Activated T-cell treated with anti-CD3 and anti-CD28 coated beads, Interleukin-2, amount 50 U/mL, for 4 hours (primary cell): ENCODE measurements around the gene TSPO. TPM values are rescaled to one million over a fixed set of nuclear protein-coding genes. Genes with fewer than 3 reads are reported as not detected.

Experiments used
- ATAC-seq, 2 donors: fragments of 200-7000 bp; cut with Tn5 transposase; one replicate each; pipeline ENCODE4 v1.10.0; 2021
- DNase-seq: peaks from one replicate; pipeline ENCODE4 v3.0.0-alpha.2; 2020
- H3K27me3 Mint-ChIP-seq: one replicate; pipeline ENCODE4 v1.8.0; 2021; ENCODE audit warnings: low read depth, mixed read lengths
- H3K36me3 Mint-ChIP-seq: one replicate; pipeline ENCODE4 v1.8.0; 2022; ENCODE audit warnings: mixed read lengths; ENCODE audit not compliant: insufficient read depth
- H3K4me1 Mint-ChIP-seq: one replicate; pipeline ENCODE4 v1.8.0; 2021; ENCODE audit warnings: low read depth, mixed read lengths
- H3K4me3 Mint-ChIP-seq: one replicate; pipeline ENCODE4 v1.8.0; 2021; ENCODE audit warnings: mild to moderate bottlenecking, moderate library complexity, mixed read lengths
- H3K9me3 Mint-ChIP-seq: one replicate; pipeline ENCODE4 v1.8.0; 2021; ENCODE audit warnings: mixed read lengths
- total RNA-seq, 3 donors: library from RNA; stranded (reverse); gene quantifications; one replicate each; pipeline ENCODE4 v1.2.1, GENCODE V29; 2021

TSPO gene
- total RNA-seq, 3 donors from 2014 or later = 60.6 to 79.8 (median 63.5) TPM

DNA sequence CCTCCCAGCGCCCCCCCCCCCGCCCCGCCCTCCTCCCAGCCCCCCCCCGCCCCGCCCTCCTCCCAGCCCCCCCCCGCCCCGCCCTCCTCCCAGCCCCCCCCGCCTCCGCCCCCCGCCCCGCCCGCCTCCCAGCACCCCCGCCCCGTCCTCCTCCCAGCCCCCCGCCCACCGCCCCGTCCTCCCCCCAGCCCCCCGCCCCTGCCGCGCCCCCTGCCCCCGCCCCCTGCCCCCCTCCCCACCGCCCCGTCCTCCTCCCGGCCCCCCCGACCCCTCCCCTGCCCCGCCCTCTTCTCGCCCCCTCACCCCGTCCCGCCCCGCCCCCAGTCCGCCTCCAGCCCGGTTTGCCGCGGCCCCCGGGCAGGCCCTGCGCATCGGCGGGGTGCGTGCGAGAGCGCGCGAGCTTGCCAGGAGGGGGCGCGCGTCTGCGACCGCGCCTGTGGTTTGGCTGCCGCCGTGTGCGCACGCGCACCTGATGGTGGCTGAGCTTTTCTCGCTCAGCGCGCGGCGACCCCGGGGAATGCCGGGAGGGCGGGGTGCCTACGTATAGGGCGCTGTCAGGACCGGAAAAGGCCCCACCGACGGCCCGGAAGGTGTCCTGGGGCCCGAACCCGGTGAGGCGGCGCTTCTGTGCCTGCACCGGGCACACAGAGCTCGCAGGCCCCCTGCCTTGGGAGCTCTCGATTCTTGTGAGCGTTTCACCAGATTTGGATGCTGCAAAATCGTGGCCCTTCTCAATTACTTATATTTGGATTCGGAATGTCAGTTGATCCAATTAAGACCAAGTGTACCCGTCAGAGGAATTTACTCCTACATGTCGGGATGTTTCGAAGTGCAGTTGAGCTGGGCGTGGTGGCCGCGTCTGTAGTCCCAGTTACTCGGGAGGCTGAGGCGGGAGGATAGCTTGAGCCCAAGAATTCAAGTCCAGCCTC is 36.1 kb downstream of the TSPO start:
- Mint-ChIP-seq H3K27me3 (no peaks in the 10 kb centered on the region), H3K36me3 (peaks cover 6% of the 10 kb centered on the region), H3K4me3 (peak overlapping the region; percentile 84), H3K9me3 (no peaks in the 10 kb centered on the region), H3K4me1 (peaks cover 23% of the 10 kb centered on the region)
- ATAC-seq (peak; percentile 93), DNase-seq (peak; percentile 95)

DNA sequence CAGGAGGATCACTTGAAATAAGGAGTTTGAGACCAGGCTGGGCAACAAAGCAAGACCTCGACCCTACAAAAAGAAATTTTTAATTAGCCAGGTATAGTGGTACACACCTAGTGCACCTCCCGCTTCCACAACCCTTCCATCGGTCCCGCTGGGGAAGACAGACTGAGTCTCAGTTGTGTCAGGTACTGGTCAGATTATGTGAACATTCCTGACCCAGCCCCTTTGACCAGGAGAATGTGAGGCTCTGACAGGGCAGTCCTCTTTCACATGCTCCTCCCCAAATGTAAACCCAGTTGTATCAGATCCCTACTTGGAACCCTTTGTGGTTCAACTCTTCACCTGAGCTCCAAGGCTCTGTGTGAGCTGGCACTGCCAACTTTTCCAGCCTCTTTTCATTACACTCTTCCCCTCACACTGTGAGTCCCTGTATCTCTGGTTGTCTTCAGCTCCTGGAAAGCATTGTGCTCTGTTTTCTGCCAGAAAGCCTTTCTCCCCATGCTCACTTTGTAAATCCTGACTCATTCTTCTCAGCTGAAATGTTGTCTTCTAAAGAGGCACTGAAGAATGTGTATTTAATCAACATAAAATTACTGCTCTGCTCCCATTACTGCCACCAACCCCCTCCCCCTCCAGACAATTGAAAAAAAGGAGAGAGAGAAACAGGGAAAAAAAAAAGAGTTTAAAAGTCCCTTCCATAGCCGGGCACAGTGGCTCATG is 37.6 kb downstream of the TSPO start:
- ATAC-seq (no peak), DNase-seq (no peak)
- H3K9me3 Mint-ChIP-seq = no peaks in the 10 kb centered on the region
- H3K4me1 Mint-ChIP-seq = peaks cover 22% of the 10 kb centered on the region
- H3K27me3 Mint-ChIP-seq = no peaks in the 10 kb centered on the region
- H3K36me3 Mint-ChIP-seq = peaks cover 2% of the 10 kb centered on the region
- H3K4me3 Mint-ChIP-seq = peak overlapping the region; percentile 53

DNA sequence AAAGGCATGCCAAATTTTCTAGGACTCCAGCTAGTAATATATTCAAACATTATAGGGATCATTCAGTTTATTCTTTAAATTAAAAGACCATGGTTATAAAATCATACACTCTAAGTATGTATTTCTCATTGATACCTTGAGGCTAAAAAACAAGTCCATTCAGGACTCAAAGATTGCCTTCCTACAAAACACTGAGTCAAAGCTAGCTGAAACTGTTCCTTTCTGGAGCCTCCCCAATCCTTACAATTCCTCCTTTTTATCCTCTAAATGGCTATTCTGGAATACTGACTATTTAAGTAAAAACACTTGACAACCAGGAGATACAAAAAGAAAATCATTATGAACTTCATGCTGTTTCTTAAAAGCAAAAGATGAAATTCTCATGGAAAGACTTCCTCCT is 40.5 kb downstream of the TSPO start:
- Mint-ChIP-seq H3K4me3 (no peak overlapping the region), H3K27me3 (peaks cover 2% of the 10 kb centered on the region), H3K36me3 (no peaks in the 10 kb centered on the region), H3K9me3 (no peaks in the 10 kb centered on the region), H3K4me1 (peaks cover 8% of the 10 kb centered on the region)
- DNase-seq = no peak
- no peak for ATAC-seq

DNA sequence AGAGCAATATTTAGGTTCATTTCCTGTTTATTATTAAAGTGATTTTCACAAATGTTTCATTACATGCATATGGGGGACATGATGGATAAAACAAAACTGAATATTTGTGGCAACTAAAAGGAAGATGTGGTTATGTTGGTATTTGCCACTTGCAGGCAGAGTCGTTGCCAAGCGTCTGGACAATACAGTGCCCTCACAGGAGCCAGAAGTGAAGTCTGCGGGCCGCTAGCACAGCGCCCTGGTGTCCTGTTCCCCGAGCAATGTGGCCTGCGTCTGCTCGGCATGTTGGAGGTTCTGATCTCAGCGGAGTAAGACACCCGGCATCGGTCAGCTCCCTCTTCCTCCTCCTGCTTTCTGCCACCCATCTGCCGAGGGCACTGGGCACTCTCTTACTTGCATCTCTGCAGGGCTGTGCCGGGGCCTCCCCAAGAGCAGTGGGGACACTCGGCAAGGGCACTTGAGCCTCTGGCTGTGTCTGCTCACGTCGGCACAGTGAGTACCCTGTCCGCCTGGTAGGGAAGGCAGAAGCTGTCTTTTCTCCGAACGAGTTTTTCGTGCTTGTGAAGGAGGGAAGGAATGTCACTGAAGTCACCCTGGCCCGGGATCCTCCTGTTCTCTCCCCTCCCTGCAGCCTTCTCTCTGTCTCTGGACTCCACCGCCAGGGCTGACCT is 46.0 kb downstream of the TSPO start:
- H3K9me3 Mint-ChIP-seq = no peaks in the 10 kb centered on the region
- DNase-seq (no peak), ATAC-seq (no peak)
- no peak overlapping the region for H3K4me3 Mint-ChIP-seq
- peaks cover 10% of the 10 kb centered on the region for H3K27me3 Mint-ChIP-seq
- H3K4me1 Mint-ChIP-seq = no peaks in the 10 kb centered on the region
- no peaks in the 10 kb centered on the region for H3K36me3 Mint-ChIP-seq

DNA sequence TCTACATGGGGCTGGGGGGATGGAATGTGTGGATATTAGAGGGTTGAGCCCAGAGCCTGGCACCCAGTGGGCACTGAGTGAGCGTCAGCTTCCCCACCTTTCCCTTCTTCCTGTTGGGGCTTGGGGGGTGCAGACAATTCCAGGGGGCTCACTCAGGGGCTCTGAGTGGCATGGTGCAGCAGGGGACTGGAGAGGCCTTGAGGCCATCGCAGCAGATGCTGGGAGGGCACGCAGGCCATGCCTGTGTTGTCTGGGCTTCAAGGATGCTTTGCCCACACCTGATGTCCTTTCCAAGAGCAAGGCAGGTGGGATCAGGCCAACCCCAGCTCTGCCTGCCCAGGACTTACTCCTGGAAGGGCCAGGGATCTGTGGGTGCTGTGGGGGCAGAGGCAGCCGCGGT is 46.8 kb downstream of the TSPO start:
- Mint-ChIP-seq H3K27me3 (peaks cover 10% of the 10 kb centered on the region), H3K4me3 (no peak overlapping the region), H3K36me3 (no peaks in the 10 kb centered on the region), H3K9me3 (no peaks in the 10 kb centered on the region), H3K4me1 (no peaks in the 10 kb centered on the region)
- ATAC-seq (no peak), DNase-seq (no peak)

DNA sequence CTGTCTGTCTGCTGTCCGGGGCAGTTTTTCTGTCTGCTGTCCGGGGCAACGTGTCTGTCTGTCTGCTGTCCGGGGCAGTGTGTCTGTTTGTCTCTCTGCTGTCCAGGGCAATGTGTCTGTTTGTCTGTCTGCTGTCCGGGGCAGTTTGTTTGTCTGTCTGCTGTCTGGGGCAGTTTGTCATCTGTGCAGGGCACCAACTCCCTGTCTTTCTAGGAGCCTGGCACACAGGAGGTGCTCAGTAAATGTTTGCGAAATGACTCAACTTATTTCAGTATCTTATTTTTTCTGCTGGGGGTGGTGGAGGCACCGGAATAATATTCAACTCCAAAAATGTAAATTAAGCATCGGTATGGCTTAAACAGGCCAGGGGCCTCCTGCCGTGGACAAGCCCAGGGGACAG is 47.6 kb downstream of the TSPO start:
- no peaks in the 10 kb centered on the region for H3K36me3 Mint-ChIP-seq
- DNase-seq (no peak), ATAC-seq (no peak)
- H3K4me3 Mint-ChIP-seq = no peak overlapping the region
- H3K27me3 Mint-ChIP-seq = peaks cover 10% of the 10 kb centered on the region
- no peaks in the 10 kb centered on the region for H3K9me3 Mint-ChIP-seq
- no peaks in the 10 kb centered on the region for H3K4me1 Mint-ChIP-seq

DNA sequence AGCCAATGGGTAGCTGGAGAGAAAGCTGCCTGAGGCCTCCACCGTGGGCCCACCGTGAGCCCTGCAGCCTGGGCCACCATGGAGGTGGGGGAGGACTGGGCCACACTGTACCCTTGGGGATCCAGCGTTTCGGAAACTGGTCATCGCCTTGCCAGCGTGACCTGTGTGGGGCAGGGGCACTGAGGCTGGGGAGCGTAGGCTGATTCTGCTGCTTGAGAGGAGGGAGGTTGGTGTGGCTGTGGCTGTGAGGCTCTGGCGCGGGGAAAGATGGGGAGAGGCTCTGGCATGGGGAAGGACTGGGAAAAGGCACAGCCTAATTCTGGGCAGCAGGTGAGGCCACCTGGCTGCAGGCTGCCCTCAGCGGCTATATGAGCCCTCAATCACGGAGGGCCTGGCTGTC is 48.2 kb downstream of the TSPO start:
- DNase-seq (no peak), ATAC-seq (no peak)
- Mint-ChIP-seq H3K36me3 (no peaks in the 10 kb centered on the region), H3K9me3 (no peaks in the 10 kb centered on the region), H3K4me1 (no peaks in the 10 kb centered on the region), H3K4me3 (no peak overlapping the region), H3K27me3 (peaks cover 10% of the 10 kb centered on the region)

DNA sequence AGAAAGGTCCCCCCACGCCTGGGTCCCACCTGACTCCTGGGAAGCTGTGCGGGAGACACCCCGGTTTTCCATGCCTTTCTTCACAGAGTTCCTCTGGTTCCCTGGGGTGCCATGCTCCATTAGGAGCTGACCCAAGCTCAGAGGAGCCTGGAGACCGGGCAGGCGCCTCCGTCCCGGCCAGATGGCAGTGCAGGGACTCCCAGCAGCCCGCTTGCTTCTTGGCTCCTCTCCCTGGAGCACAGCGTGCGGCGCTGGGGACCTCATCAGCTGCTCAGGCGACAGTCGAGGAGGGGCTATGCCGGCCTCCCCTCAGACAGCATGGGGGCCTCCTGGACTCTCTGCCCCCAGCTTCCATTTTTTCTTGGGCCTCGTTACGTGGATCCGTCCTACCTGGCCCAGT is 48.7 kb downstream of the TSPO start:
- peaks cover 9% of the 10 kb centered on the region for H3K27me3 Mint-ChIP-seq
- H3K4me3 Mint-ChIP-seq = no peak overlapping the region
- no peaks in the 10 kb centered on the region for H3K9me3 Mint-ChIP-seq
- no peaks in the 10 kb centered on the region for H3K36me3 Mint-ChIP-seq
- ATAC-seq = no peak
- DNase-seq = no peak
- peaks cover under 1% of the 10 kb centered on the region for H3K4me1 Mint-ChIP-seq

DNA sequence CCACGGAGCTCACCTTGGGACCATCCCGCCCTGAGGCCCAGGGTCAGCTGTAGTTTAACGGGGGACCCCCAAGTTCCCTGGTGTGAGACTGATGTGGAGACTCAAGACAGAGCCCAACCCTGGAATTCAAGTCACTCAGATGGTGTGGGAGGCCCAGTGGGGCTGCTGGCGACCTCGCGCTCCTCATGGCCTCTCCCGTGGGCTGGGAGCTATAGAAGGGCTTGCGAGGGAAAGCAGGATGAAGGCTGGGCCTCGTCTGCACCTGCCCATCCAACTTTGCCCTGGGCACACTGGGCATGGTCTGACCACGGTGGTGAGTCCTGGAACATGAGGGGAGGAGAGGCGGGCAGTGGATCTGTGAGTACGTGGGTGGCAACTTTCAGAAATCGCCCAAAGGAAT is 49.2 kb downstream of the TSPO start:
- DNase-seq (no peak), ATAC-seq (no peak)
- Mint-ChIP-seq H3K9me3 (no peaks in the 10 kb centered on the region), H3K4me1 (peaks cover 3% of the 10 kb centered on the region), H3K27me3 (peaks cover 9% of the 10 kb centered on the region), H3K4me3 (no peak overlapping the region), H3K36me3 (no peaks in the 10 kb centered on the region)

DNA sequence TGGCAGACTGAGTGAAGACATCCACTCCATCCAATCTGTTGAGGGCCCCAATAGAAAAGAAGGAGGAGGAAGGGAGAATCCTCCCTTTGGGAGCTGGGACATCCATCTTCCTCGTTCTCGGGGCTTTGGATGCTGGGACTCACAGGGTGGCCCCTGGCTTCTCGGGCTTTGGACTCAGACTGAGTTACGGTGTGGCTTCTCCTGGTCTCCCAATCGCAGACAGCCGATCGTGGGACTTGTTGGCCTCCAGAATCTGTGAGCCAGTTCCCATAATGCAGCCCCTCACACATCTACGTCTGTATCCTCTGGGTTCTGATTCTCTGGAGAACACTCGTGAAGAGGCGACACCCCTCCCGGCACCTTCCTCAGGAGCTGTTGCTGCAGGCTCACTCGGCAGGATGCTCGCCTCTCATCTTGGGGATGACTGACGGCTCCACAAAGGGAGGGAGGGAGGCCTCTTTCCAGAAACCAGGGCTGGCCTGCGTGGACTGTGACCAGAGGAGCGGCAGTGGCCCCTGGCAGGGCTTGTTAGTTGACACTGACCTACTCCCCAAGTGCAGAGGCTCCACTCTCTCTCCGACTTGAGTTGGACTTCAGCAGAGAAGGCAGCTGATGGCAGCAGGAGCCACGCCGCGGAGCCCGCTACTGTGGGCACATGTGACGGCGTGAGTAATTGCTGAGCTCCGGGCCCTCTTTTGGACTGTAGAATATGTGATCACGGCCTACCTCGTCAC is 50.3 kb downstream of the TSPO start:
- no peak for ATAC-seq
- H3K27me3 Mint-ChIP-seq = peaks cover 9% of the 10 kb centered on the region
- H3K36me3 Mint-ChIP-seq = no peaks in the 10 kb centered on the region
- no peaks in the 10 kb centered on the region for H3K9me3 Mint-ChIP-seq
- no peak for DNase-seq
- peaks cover 5% of the 10 kb centered on the region for H3K4me1 Mint-ChIP-seq
- no peak overlapping the region for H3K4me3 Mint-ChIP-seq

DNA sequence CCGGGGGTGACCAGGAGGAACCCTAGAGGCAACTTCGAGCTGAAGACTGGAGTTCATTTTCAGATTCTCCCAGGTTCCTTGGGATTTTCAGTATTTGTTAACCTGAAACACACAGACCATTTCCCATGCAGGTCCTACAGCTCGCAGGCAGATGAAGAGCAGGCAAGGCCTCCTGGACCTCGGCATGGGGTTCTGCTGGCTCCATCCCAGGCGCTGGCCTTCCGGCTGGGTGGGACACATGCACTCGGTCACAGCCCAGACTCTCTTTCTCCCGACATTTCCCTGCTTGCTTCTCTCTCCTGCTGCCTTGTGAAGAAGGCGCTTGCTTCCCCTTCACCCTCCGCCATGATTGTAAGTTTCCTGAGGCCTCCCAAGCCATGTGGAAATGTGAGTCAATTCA is 51.0 kb downstream of the TSPO start:
- DNase-seq (no peak), ATAC-seq (no peak)
- Mint-ChIP-seq H3K9me3 (no peaks in the 10 kb centered on the region), H3K36me3 (no peaks in the 10 kb centered on the region), H3K4me1 (peaks cover 6% of the 10 kb centered on the region), H3K4me3 (no peak overlapping the region), H3K27me3 (peaks cover 6% of the 10 kb centered on the region)

DNA sequence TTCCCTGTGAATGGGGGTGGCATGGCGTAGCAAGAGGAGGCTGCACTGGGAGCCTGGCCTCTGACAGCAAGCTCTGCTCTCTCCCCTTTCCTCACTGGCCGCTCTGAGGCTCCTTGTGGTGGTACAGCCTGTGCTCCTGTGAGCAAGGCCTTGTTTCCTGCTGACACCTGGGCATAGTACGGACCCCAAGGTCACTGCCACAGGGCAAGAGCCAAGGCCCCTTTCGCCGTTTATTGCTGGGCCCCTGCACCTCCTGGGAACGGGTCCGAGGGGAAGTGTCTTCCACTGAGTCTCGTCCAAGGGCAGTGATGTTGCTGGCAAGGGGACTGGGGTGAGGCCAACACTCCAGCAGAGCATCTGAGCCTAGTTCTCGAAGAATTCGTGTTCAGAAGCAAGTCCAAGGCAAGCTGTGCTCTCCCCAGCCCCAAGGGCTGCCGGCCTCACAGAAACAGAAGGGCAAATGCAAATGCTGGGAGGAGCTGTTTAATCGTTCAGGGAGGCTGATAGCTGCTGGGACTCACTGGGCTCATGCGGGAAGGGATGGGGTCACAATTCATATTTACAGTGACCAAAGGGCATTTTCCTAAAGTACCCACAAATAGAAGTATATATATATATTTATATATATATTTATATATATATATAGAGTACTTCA is 51.5 kb downstream of the TSPO start:
- peaks cover 5% of the 10 kb centered on the region for H3K27me3 Mint-ChIP-seq
- peaks cover 6% of the 10 kb centered on the region for H3K4me1 Mint-ChIP-seq
- H3K9me3 Mint-ChIP-seq = no peaks in the 10 kb centered on the region
- no peak overlapping the region for H3K4me3 Mint-ChIP-seq
- no peaks in the 10 kb centered on the region for H3K36me3 Mint-ChIP-seq
- ATAC-seq (no peak), DNase-seq (no peak)

DNA sequence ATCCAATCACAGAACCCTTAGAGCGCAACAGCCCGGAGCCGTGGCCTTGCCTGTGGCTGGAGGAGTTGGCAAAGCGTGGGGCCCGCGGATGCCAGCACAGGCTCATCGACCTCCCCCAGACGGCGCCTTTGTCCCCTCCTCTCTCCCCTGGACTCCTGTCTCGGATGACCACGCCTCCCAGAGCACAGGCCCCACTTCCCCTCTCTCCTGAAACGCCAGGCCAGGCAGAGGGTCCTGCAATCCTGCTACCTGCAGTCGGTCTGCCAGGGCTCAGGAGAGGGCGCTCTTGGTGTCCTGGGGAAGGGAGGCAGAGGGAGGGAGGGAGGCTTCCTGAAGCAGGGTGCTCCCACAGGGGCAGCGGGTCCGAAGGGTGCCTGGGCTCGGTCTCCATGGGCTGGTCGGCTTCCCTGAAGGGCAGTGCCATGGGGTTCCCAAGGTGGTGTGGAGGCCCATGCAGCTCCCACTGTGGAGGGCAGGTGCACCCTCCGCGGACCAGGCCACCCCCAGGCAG is 52.2 kb downstream of the TSPO start:
- Mint-ChIP-seq H3K27me3 (peaks cover 3% of the 10 kb centered on the region), H3K4me3 (no peak overlapping the region), H3K4me1 (peaks cover 6% of the 10 kb centered on the region), H3K9me3 (no peaks in the 10 kb centered on the region), H3K36me3 (no peaks in the 10 kb centered on the region)
- ATAC-seq = no peak
- DNase-seq = no peak
